ENCODE results near the gene NPPA. TPM values are rescaled to one million over a fixed set of nuclear protein-coding genes. Genes with fewer than 3 reads are reported as not detected.
A peak's percentile ranks its signal among the peaks of the same experiment; 100 is the strongest.

The NPPA gene
- total RNA-seq, 1 donor from 2014 or later: not detected

- no peaks in the 10 kb centered on the region for H3K9me3 Mint-ChIP-seq (ENCODE audit: unreplicated experiment)
- peaks cover 7% of the 10 kb centered on the region for H3K27me3 Mint-ChIP-seq (ENCODE audit: unreplicated experiment)
- H3K36me3 Mint-ChIP-seq (ENCODE audit: low read depth, unreplicated experiment): no peaks in the 10 kb centered on the region
- peak overlapping the region; percentile 37 for H3K4me3 Mint-ChIP-seq (ENCODE audit: unreplicated experiment)
- H3K4me1 Mint-ChIP-seq (ENCODE audit: unreplicated experiment): peaks cover 8% of the 10 kb centered on the region
- DNase-seq (ENCODE audit: low spot score): no peak
- TF ChIP-seq CTCF (IDR thresholded peaks at IDR 0.05; ENCODE audit: unreplicated experiment): no peak
- no peak overlapping the region for H3K27ac Mint-ChIP-seq (ENCODE audit: unreplicated experiment)
Measured at GRCh38 chr1:11881749-11882441, 34.3 kb upstream of the NPPA start.

GRCh38 chr1:11880911-11881748 lies 33.5 kb upstream of the NPPA start:
- H3K9me3 Mint-ChIP-seq (ENCODE audit: unreplicated experiment): no peaks in the 10 kb centered on the region
- H3K36me3 Mint-ChIP-seq (ENCODE audit: low read depth, unreplicated experiment): no peaks in the 10 kb centered on the region
- peaks cover 4% of the 10 kb centered on the region for H3K4me1 Mint-ChIP-seq (ENCODE audit: unreplicated experiment)
- no peak for DNase-seq (ENCODE audit: low spot score)
- H3K27ac Mint-ChIP-seq (ENCODE audit: unreplicated experiment): no peak overlapping the region
- no peak overlapping the region for H3K4me3 Mint-ChIP-seq (ENCODE audit: unreplicated experiment)
- no peak for TF ChIP-seq CTCF (IDR thresholded peaks at IDR 0.05; ENCODE audit: unreplicated experiment)
- H3K27me3 Mint-ChIP-seq (ENCODE audit: unreplicated experiment): peaks cover 5% of the 10 kb centered on the region

GRCh38 chr1:11880181-11880575 lies 32.6 kb upstream of the NPPA start:
- DNase-seq (ENCODE audit: low spot score): no peak

GRCh38 chr1:11879311-11880180 lies 32.0 kb upstream of the NPPA start:
- TF ChIP-seq CTCF (IDR thresholded peaks at IDR 0.05; ENCODE audit: unreplicated experiment): no peak
- H3K27ac Mint-ChIP-seq (ENCODE audit: unreplicated experiment): no peak overlapping the region
- no peaks in the 10 kb centered on the region for H3K36me3 Mint-ChIP-seq (ENCODE audit: low read depth, unreplicated experiment)
- no peaks in the 10 kb centered on the region for H3K9me3 Mint-ChIP-seq (ENCODE audit: unreplicated experiment)
- peaks cover 5% of the 10 kb centered on the region for H3K27me3 Mint-ChIP-seq (ENCODE audit: unreplicated experiment)
- no peak for DNase-seq (ENCODE audit: low spot score)
- no peaks in the 10 kb centered on the region for H3K4me1 Mint-ChIP-seq (ENCODE audit: unreplicated experiment)
- H3K4me3 Mint-ChIP-seq (ENCODE audit: unreplicated experiment): no peak overlapping the region

More at GRCh38 chr1:11880181-11880575, 32.6 kb upstream of the NPPA start:
- Mint-ChIP-seq H3K27me3 (ENCODE audit: unreplicated experiment) (peaks cover 5% of the 10 kb centered on the region), H3K9me3 (ENCODE audit: unreplicated experiment) (no peaks in the 10 kb centered on the region), H3K4me1 (ENCODE audit: unreplicated experiment) (no peaks in the 10 kb centered on the region), H3K36me3 (ENCODE audit: low read depth, unreplicated experiment) (no peaks in the 10 kb centered on the region), H3K4me3 (ENCODE audit: unreplicated experiment) (no peak overlapping the region), H3K27ac (ENCODE audit: unreplicated experiment) (no peak overlapping the region)
- TF ChIP-seq CTCF (IDR thresholded peaks at IDR 0.05; ENCODE audit: unreplicated experiment): no peak
